Dedifferentiated amniotic fluid mesenchymal stem cell (primary cell): Measurements from ENCODE around the gene KCNF1.

Source experiments
- DNase-seq: peaks from one replicate; pipeline ENCODE4 v3.0.0-alpha.2; 2016; ENCODE audit errors: extremely low spot score

Gene KCNF1

DNA sequence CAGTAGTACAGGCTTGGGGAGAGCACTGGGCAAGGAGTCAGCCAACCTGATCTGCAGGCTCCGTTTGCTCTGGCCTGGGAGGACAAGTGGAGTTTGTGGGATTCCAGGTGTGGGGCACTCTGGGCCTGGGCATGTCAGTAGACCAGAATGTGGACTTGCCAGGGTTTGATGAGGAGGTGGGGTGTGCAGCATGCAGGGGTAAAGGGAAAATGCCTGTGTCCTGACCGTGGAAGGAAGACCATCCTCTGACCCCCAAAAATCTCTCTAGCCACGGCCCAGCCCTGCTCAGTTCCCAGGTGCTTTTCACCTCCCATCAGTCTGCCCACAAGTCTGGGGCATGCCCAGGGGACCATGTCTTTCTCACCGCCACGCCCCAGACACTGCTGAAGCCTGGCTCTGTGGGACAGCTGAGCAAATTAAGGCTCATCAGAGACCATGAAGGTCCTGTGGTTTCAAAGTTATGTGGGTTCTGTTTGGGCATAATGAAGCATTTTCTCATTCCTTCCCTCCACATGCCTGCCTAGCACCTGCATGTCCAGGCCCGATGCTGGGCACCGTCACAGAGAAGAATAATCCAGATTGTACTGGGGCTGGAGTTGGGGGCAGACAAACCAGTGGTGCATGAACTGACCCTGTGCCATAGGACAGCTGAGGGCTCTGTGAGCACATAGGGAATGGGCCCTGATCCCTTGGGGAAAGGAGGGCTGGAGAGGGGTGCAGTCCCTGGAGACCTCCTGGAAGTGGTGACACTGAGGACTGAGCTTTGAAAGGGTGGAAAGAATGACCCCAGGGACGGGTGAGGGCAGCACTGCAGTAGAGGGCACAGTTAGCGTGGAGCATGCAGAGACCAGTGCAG is 6.5 kb upstream of the KCNF1 start:
- no peak for DNase-seq

- DNase-seq: no peak
These were observed 5.9 kb upstream of the KCNF1 start for GRCh38 chr2:10905862-10906143.

DNA sequence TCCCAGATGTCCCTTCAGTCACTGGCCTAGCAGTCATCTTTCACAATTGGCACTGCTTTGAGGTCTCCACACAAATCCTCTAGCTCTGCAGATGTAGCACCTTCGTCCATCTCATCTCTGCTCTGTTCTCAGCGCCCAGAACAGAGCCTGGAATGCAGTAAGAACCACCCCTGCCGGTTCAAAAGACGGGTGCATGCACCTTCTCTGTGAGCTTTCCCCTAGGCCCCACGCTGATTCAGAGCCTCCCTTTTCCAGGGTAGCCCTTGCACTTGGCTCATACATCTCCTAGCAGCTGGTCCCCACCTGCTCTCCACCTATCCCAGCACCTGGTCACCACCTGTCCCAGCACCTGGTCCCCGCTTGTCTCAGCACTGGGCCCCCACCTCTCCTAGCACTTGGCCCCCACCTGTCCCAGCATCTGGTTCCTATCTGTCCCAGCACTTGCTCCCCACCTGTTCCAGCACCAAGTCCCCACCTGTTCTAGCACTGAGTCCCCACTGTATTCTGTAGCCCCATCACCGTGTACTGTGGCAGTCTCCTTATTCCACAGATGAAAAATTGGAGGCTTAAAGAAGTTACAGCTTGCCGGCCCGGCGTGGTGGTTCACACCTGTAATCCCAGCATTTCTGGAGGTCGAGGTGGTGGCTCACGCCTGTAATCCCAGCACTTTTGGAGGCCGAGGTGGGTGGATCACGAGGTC is 4.7 kb upstream of the KCNF1 start:
- no peak for DNase-seq

GRCh38 chr2:10908195-10908594 is 3.5 kb upstream of the KCNF1 start:
- DNase-seq: no peak

DNA sequence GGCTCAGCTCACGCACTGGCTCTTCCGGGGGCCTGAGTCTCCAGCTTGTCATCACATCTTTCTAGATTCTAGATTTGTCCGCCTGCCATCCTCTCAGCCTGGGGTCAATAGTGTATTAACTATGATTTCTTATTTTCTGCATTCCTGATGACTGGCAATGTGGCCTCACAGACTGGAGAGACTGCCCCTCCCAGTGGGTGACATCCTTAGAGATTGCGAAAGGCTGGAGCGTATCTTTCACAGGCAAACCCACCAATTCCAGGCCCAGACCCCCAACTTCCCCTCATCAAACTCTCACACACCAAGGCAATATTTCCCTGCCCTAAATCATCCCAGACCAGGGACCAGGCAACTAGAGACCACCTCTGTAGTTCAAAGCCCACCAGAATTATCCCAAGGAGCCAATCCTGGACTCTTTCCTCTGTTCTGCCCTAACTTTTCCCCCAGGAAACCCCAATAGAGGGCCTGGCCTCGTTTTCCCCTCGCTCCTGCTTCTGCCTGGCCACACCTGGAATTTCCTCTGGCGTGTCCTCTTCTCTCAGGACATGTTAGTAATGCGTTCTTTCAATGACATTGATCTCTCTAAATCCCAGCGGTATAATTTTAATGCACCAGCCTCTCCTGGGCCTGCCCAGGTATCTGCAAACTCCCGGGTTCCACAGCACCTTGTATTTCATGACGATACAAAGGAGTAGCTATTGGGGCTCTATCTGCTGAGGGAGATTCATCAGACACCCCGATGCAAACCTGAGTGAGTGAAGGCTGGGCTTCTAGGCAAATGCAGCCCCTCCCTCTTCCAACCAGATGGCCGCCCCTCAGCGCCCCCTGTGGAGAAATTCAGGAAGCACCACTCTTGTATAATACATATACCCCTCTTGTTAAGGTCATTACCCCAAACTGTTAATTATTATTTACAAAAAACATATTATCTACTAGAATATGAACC is 2.4 kb upstream of the KCNF1 start:
- no peak for DNase-seq

DNA sequence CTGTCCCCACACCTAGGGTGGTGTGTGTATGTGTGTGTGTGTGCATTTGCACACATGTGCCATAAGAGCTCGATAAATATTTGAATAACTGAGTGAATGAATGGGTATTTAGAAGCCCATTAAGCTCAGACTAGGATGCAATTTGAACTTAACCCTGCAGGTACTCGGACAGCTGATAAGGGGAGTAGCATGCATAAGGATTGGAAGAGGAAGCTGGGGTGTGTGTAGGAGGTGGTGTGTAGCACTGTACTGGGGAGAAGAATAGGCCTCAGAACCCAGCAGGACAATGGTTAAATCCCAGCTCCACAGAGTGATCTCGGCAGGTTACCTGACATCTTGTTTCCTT is 1.8 kb upstream of the KCNF1 start:
- no peak for DNase-seq

GRCh38 chr2:10910625-10911024 is 1.1 kb upstream of the KCNF1 start:
- no peak for DNase-seq

DNA sequence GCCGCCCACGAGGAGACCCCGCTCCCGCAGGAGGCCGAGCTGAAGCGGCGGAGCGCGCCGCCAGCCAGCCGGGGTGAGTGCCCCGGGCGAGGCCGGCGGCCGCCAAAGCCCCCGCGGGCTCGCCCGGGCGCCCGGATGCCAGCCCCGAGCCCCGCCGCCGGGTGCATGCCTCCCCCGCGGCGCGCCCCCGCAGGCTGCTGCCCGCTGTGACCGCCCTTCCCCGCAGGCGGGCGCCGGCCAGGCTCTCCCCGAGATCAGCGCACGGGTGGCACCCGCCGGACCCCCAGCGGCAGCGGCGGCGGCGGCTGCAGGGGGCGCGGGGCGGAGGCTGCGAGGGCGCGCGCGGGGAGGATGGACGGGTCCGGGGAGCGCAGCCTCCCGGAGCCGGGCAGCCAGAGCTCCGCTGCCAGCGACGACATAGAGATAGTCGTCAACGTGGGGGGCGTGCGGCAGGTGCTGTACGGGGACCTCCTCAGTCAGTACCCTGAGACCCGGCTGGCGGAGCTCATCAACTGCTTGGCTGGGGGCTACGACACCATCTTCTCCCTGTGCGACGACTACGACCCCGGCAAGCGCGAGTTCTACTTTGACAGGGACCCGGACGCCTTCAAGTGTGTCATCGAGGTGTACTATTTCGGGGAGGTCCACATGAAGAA is 470 bp downstream of the KCNF1 start:
- DNase-seq: no peak

DNA sequence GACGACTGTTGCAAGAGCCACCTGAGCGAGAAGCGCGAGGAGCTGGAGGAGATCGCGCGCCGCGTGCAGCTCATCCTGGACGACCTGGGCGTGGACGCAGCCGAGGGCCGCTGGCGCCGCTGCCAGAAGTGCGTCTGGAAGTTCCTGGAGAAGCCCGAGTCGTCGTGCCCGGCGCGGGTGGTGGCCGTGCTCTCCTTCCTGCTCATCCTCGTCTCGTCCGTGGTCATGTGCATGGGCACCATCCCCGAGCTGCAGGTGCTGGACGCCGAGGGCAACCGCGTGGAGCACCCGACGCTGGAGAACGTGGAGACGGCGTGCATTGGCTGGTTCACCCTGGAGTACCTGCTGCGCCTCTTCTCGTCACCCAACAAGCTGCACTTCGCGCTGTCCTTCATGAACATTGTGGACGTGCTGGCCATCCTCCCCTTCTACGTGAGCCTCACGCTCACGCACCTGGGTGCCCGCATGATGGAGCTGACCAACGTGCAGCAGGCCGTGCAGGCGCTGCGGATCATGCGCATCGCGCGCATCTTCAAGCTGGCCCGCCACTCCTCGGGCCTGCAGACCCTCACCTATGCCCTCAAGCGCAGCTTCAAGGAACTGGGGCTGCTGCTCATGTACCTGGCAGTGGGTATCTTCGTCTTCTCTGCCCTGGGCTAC is 1.2 kb downstream of the KCNF1 start:
- DNase-seq: no peak

DNA sequence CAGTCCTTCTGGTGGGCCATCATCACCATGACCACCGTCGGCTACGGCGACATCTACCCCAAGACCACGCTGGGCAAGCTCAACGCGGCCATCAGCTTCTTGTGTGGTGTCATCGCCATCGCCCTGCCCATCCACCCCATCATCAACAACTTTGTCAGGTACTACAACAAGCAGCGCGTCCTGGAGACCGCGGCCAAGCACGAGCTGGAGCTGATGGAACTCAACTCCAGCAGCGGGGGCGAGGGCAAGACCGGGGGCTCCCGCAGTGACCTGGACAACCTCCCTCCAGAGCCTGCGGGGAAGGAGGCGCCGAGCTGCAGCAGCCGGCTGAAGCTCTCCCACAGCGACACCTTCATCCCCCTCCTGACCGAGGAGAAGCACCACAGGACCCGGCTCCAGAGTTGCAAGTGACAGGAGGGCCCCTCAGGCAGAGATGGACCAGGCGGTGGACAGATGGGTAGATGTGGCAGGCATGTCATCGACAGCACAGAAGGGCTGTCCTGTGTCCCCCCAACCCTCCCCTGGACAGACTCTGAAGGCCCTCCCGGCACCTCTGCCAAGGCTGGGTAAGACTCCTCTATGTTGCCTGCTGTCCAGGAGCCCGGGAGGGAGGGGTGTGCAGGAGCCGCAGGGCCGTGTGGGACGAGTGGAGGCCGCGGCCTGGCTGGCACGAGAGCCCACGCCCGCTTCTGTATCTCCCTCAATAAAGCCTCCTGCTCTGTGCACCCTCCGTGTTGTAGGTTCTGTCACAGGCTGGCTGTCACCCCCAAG is 2.0 kb downstream of the KCNF1 start:
- no peak for DNase-seq

DNA sequence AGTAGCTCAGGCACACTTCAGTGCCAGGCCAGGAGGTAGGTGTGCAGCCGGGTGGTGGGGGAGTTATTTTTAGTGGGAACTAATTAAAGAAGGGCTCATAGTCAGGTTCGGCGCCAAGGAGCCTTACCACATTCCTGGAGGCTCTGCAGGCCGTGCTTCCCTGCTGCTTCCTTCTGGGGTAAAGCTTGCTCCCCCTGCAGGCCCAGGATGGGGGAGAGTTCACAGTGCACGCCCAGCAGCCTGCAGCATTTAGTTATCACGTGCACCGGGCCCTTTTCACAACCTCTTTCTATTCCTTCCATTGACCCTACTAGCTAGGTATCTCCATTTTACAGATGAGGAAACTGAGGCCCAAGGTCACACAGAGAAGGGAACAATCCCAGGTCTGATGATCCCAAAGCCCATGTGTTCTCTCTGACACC is 2.5 kb downstream of the KCNF1 start:
- DNase-seq: no peak

- no peak for DNase-seq
These were observed 3.5 kb downstream of the KCNF1 start for GRCh38 chr2:10915236-10915635.

GRCh38 chr2:10915731-10916276 is 4.1 kb downstream of the KCNF1 start:
- no peak for DNase-seq

DNA sequence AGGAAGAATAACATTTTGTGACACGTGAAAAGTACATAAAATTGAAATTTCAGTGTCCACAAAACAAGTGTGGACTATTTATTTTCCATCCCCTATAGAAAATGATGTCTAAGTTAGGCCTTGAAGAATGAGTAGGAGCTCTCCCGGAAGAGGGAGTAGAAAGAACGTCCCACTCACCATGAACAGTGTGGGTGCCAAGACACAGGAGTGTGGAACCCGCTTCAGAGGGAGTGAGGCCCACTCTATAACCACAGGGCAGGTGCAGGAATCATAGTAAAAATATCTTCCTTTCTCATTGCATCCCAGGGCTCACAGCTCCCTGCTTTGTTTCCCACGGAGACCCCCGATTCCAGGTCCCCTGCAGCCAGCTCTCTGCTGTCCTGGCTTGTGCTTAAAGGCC is 5.2 kb downstream of the KCNF1 start:
- DNase-seq: no peak

DNA sequence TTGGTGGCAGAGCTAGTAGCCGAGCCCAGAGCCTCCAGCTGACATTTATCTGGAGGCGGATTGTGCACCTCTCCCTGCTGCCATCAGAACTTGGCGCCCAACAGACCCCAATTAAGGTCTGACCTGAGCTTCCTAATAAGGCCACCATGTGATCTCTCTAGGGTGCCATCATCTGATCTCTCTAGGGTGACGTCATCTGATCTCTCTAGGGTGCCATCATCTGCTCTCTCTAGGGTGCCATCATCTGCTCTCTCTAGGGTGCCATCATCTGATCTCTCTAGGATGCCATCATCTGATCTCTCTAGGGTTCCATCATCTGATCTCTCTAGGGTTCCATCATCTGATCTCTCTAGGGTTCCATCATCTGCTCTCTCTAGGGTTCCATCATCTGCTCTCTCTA is 6.2 kb downstream of the KCNF1 start:
- no peak for DNase-seq

GRCh38 chr2:10918661-10919409 is 7.1 kb downstream of the KCNF1 start:
- no peak for DNase-seq

DNA sequence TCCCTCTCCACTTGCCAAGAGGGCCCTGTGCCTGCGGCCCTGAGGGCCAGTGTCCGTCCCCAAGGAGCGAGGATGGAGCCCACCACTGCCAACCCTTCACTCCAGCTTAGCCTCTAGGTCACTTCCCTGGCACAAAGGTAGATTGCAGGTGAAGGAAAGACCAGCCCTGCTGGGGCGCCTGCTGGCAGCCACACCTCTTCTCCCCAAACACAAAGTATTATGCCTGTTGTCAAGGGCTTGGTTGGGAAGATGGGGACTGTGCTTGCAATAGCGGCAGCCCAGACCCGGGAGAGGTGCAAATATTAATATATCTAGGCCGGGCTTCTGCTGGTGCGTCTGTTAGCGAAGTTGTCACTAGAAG is 7.7 kb downstream of the KCNF1 start:
- no peak for DNase-seq

DNA sequence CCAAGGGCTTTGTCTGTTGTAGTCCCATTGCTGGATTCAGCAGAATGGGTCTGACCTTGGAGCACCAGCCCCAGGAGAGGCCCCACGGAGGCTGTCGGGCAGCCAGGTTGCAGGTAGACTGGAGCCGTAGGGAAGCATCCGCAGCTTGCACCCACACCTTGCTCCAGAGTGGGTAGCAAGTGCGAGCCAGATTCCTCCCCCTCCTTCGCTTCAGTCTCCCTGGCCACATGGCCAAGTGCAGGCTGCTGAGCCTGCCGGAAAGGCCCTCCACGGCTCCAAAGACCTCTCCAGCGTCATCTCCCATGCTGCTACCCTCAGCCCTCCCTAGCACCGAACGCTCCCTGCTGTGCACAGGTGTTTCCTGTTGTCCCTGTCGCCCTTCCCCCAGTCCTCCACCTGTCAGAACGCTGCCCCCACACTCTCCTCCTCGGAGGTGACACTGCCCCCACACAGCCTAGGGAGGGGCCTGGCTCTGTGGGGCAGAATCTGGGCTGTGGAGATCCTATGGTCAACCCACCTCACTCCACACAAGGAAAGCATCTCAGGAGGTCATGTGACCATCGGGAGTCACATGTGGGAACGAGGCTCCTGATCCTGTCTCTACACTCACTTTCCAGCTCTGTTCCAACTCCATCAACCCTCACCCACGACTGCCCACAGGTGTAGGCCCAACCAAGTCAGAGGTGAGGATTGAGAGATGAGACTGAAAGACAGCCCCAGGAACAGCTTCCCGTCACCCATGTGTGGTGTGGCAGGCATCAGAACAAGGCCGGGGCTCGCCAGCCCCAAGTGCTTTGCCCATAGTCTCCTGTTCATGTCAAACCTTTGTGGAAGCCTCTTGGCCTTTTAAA is 8.3 kb downstream of the KCNF1 start:
- DNase-seq: no peak
